GM12891 (cell line): ENCODE measurements around the gene CDH15.

Experiments
- PAX5 ChIP-seq: IDR thresholded peaks from 2 replicates; pipeline ENCODE4 v1.6.1; 2011; ENCODE audit warnings: low read length, moderate library complexity, mild to moderate bottlenecking; ENCODE audit not compliant: insufficient read depth, severe bottlenecking
- POLR2A ChIP-seq: IDR thresholded peaks from 2 replicates; pipeline ENCODE4 v1.6.1; 2011; ENCODE audit warnings: low read depth, low read length, control low read depth
- POLR2AphosphoS5 ChIP-seq: IDR thresholded peaks from 2 replicates; pipeline ENCODE4 v1.6.1; 2011; ENCODE audit warnings: low read depth, low read length, control low read depth
- POU2F2 ChIP-seq: IDR thresholded peaks from 2 replicates; pipeline ENCODE4 v1.6.1; 2011; ENCODE audit warnings: low read depth, mild to moderate bottlenecking, control low read depth, low read length, moderate library complexity
- SPI1 ChIP-seq: IDR thresholded peaks from 2 replicates; pipeline ENCODE4 v1.6.1; 2011; ENCODE audit warnings: low read depth, low read length, control low read depth
- TAF1 ChIP-seq: IDR thresholded peaks from 2 replicates; pipeline ENCODE4 v1.6.1; 2011; ENCODE audit warnings: low read depth, low read length, control low read depth

GRCh38 chr16:89194340-89195311 lies 23.1 kb downstream of the CDH15 start:
- TF ChIP-seq POLR2A (no peak), TAF1 (no peak), POLR2AphosphoS5 (no peak), SPI1 (no peak), POU2F2 (no peak), PAX5 (no peak)
